ENCODE data around the gene MTM1. TPM values are rescaled to one million over a fixed set of nuclear protein-coding genes. Genes with fewer than 3 reads are reported as not detected.

MTM1 gene
- polyA plus RNA-seq, 2 of the 4 experiments (the other 2 are of a cell fraction) = 8.5 to 9.0 TPM

DNA sequence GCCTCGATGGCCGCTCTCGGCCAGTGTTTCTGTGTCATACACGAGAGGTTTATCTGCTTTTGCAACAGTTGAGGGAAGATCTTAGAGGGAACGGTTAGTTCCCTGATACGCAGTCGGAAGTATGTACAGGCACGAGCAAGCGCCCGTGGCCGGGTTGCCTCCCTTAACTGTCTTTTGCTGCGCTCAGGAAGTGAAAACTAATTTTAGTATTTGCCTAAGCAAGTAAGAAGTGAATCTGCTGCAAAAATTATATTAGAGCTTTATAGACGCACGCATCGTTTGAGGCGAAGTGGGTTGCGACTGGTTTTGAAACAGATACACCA is 695 bp downstream of the MTM1 start (continued):
- TF ChIP-seq CTCF (IDR thresholded peaks at IDR 0.05) (no peak), PHF8 (IDR thresholded peaks at IDR 0.05; ENCODE audit: borderline replicate concordance, low read depth) (no peak), CBX2 (IDR thresholded peaks at IDR 0.05; ENCODE audit: borderline replicate concordance, low read depth) (no peak), KDM5A (IDR thresholded peaks at IDR 0.05) (no peak)
- TF ChIP-seq, protein P1, sequence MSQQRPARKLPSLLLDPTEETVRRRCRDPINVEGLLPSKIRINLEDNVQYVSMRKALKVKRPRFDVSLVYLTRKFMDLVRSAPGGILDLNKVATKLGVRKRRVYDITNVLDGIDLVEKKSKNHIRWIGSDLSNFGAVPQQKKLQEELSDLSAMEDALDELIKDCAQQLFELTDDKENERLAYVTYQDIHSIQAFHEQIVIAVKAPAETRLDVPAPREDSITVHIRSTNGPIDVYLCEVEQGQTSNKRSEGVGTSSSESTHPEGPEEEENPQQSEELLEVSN (IDR thresholded peaks at IDR 0.05; ENCODE audit: borderline replicate concordance, low read depth) = no peak

DNA sequence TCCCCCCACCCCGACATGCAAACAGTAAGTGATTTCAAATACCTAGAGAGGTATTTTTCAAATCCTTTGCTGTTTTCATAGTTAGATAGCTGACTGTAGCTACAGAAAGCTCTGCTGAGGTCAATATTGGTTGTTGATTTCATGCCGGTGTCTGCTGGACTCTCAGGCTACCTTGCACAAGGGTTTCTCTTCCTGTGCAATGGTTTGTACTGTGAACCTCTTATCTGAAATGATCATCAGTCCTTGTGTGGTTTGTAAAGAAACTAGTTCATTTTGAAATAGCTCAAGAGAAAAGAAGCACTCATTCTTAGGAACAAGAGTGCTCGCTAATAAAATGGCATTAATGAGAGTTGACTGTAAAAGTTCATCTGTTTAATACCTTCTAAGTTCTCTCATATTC is 2.1 kb downstream of the MTM1 start:
- ChIA-PET CTCF (no interaction called here), POLR2A (no interaction called here)
- no peak overlapping the region for H3K4me2 ChIP-seq
- H3K4me3 ChIP-seq = no peak overlapping the region
- no peak overlapping the region for H3K27ac ChIP-seq
- WGBS (ENCODE audit: missing lambda C conversion rate) = 85% methylated on average over 3 of the region's 3 CpGs
- no peak for ATAC-seq
- peak; percentile 13 for FAIRE-seq
- no peak for DNase-seq (ENCODE audit: low read depth in 1 of 2, low spot score in 1 of 2)
- peaks cover 46% of the 10 kb centered on the region for H3K4me1 ChIP-seq
- TF ChIP-seq NR3C1 (IDR thresholded peaks at IDR 0.05) (no peak), ZNF302 (CRISPR knock-in tag; IDR thresholded peaks at IDR 0.05) (no peak), POLR2AphosphoS2 (conservative IDR thresholded peaks at IDR 0.05; ENCODE audit: low read length) (no peak)
- no peaks in the 10 kb centered on the region for H3K9me3 ChIP-seq

GRCh38 chrX:150572206-150572605 is 3.8 kb downstream of the MTM1 start:
- Histone ChIP-seq H3K27ac (no peak overlapping the region), H3K4me2 (peak overlapping the region; percentile 28; the same call in 1 of the 3 replicates), H3K4me3 (no peak overlapping the region), H3K4me1 (peaks cover 63% of the 10 kb centered on the region), H3K9me3 (no peaks in the 10 kb centered on the region)
- FAIRE-seq (peak; percentile 28), ATAC-seq (no peak), DNase-seq (ENCODE audit: low read depth in 1 of 2, low spot score in 1 of 2) (no peak)
- no peak for TF ChIP-seq POLR2AphosphoS2 (conservative IDR thresholded peaks at IDR 0.05; ENCODE audit: low read length)
- no peak for TF ChIP-seq ZSCAN20 (CRISPR knock-in tag; IDR thresholded peaks at IDR 0.05)
- TF ChIP-seq JUN (IDR thresholded peaks at IDR 0.05) = no peak
- TF ChIP-seq NFE2L2 (conservative IDR thresholded peaks at IDR 0.05; ENCODE audit: low read length) = no peak
- no peak for TF ChIP-seq MAZ (IDR thresholded peaks at IDR 0.05; ENCODE audit: borderline replicate concordance, low read depth, low read length)
- no peak for TF ChIP-seq ESRRA (IDR thresholded peaks at IDR 0.05; ENCODE audit: borderline replicate concordance, low read length)
- TF ChIP-seq RCOR1 (IDR thresholded peaks at IDR 0.05; ENCODE audit: low read depth, low read length) = no peak
- no peak for TF ChIP-seq KDM5A (IDR thresholded peaks at IDR 0.05)
- no peak for TF ChIP-seq TFCP2L1 (CRISPR knock-in tag; IDR thresholded peaks at IDR 0.05)
- TF ChIP-seq, protein P2, sequence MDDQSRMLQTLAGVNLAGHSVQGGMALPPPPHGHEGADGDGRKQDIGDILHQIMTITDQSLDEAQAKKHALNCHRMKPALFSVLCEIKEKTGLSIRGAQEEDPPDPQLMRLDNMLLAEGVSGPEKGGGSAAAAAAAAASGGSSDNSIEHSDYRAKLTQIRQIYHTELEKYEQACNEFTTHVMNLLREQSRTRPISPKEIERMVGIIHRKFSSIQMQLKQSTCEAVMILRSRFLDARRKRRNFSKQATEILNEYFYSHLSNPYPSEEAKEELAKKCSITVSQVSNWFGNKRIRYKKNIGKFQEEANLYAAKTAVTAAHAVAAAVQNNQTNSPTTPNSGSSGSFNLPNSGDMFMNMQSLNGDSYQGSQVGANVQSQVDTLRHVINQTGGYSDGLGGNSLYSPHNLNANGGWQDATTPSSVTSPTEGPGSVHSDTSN (IDR thresholded peaks at IDR 0.05) = no peak
- TF ChIP-seq, protein P3, sequence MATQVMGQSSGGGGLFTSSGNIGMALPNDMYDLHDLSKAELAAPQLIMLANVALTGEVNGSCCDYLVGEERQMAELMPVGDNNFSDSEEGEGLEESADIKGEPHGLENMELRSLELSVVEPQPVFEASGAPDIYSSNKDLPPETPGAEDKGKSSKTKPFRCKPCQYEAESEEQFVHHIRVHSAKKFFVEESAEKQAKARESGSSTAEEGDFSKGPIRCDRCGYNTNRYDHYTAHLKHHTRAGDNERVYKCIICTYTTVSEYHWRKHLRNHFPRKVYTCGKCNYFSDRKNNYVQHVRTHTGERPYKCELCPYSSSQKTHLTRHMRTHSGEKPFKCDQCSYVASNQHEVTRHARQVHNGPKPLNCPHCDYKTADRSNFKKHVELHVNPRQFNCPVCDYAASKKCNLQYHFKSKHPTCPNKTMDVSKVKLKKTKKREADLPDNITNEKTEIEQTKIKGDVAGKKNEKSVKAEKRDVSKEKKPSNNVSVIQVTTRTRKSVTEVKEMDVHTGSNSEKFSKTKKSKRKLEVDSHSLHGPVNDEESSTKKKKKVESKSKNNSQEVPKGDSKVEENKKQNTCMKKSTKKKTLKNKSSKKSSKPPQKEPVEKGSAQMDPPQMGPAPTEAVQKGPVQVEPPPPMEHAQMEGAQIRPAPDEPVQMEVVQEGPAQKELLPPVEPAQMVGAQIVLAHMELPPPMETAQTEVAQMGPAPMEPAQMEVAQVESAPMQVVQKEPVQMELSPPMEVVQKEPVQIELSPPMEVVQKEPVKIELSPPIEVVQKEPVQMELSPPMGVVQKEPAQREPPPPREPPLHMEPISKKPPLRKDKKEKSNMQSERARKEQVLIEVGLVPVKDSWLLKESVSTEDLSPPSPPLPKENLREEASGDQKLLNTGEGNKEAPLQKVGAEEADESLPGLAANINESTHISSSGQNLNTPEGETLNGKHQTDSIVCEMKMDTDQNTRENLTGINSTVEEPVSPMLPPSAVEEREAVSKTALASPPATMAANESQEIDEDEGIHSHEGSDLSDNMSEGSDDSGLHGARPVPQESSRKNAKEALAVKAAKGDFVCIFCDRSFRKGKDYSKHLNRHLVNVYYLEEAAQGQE (IDR thresholded peaks at IDR 0.05) = no peak
- TF ChIP-seq NPAS2 (CRISPR knock-in tag; IDR thresholded peaks at IDR 0.05; ENCODE audit: borderline replicate concordance) = no peak
- TF ChIP-seq HOXA7 (CRISPR knock-in tag; IDR thresholded peaks at IDR 0.05) = no peak
- no peak for TF ChIP-seq BCL3 (IDR thresholded peaks at IDR 0.05)
- TF ChIP-seq MYC (IDR thresholded peaks at IDR 0.05; ENCODE audit: borderline replicate concordance, low read length) = no peak
- no peak for TF ChIP-seq ZFP36 (IDR thresholded peaks at IDR 0.05; ENCODE audit: borderline replicate concordance, partially characterized antibody)
- no peak for TF ChIP-seq FOXS1 (CRISPR knock-in tag; IDR thresholded peaks at IDR 0.05)
- no peak for TF ChIP-seq SREBF2 (IDR thresholded peaks at IDR 0.05)
- TF ChIP-seq EHMT2 (IDR thresholded peaks at IDR 0.05; ENCODE audit: low read depth) = no peak
- TF ChIP-seq ZC3H11A (IDR thresholded peaks at IDR 0.05) = no peak
- WGBS (ENCODE audit: missing lambda C conversion rate) = 75% methylated on average over 1 of the region's 1 CpG
- ChIA-PET CTCF (interaction anchor here (0.9 to 1.9 kb wide), 2 partner anchors 15 to 17 kb away, joined by 3 to 6 read pairs; no protein-coding TSS in a partner anchor), POLR2A (no interaction called here)

Measured in A549 (cell line).